ENCODE results near the gene PLXDC1.

DNA sequence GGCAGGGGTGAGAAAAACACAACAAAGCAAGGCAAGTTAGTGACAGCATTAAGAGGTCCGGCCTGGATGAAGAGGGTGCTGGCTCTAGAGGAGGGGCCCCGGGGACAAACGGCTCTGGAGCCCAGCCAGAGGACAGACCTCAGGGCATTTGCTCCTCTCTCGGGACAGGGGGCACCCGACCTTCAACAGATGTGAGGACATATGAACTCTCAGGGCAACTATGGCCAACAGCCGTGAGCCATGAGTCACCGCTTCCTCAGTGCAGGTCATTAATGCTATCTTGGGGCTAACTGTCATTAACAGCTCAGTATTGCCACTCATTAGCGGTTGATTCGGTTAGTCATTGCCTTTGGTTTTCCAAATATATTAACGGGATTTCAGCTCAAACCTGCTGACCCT, 24.3 kb upstream of the PLXDC1 start:
- TF ChIP-seq, protein P1, sequence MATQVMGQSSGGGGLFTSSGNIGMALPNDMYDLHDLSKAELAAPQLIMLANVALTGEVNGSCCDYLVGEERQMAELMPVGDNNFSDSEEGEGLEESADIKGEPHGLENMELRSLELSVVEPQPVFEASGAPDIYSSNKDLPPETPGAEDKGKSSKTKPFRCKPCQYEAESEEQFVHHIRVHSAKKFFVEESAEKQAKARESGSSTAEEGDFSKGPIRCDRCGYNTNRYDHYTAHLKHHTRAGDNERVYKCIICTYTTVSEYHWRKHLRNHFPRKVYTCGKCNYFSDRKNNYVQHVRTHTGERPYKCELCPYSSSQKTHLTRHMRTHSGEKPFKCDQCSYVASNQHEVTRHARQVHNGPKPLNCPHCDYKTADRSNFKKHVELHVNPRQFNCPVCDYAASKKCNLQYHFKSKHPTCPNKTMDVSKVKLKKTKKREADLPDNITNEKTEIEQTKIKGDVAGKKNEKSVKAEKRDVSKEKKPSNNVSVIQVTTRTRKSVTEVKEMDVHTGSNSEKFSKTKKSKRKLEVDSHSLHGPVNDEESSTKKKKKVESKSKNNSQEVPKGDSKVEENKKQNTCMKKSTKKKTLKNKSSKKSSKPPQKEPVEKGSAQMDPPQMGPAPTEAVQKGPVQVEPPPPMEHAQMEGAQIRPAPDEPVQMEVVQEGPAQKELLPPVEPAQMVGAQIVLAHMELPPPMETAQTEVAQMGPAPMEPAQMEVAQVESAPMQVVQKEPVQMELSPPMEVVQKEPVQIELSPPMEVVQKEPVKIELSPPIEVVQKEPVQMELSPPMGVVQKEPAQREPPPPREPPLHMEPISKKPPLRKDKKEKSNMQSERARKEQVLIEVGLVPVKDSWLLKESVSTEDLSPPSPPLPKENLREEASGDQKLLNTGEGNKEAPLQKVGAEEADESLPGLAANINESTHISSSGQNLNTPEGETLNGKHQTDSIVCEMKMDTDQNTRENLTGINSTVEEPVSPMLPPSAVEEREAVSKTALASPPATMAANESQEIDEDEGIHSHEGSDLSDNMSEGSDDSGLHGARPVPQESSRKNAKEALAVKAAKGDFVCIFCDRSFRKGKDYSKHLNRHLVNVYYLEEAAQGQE (IDR thresholded peaks at IDR 0.05; ENCODE audit: low read depth): no peak
- TF ChIP-seq EGR1 (IDR thresholded peaks at IDR 0.05) (no peak), NFIC (IDR thresholded peaks at IDR 0.05) (no peak), EP300 (IDR thresholded peaks at IDR 0.05; ENCODE audit: borderline replicate concordance) (no peak)
